ENCODE measurements around the gene PLXNA4.

DNA sequence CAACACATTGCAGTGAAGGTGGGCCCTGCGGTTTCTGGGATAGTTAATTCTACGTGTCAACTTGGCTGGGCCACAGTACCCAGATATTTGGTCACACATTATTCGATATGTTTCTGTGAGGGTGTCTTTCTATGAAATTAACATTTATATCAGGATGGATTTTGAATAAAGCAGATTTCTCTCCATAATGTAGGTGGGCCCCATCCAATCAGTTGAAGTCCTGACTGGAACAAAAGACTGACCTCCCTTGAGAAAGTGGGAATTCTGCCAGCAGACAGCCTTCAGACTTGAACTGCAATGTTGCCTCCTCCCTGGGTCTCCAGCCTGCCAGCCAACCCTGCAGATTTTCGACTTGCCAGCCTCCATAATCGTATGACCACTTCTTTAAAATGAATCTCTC lies 420.6 kb downstream of the PLXNA4 start:
- TF ChIP-seq, protein P1, sequence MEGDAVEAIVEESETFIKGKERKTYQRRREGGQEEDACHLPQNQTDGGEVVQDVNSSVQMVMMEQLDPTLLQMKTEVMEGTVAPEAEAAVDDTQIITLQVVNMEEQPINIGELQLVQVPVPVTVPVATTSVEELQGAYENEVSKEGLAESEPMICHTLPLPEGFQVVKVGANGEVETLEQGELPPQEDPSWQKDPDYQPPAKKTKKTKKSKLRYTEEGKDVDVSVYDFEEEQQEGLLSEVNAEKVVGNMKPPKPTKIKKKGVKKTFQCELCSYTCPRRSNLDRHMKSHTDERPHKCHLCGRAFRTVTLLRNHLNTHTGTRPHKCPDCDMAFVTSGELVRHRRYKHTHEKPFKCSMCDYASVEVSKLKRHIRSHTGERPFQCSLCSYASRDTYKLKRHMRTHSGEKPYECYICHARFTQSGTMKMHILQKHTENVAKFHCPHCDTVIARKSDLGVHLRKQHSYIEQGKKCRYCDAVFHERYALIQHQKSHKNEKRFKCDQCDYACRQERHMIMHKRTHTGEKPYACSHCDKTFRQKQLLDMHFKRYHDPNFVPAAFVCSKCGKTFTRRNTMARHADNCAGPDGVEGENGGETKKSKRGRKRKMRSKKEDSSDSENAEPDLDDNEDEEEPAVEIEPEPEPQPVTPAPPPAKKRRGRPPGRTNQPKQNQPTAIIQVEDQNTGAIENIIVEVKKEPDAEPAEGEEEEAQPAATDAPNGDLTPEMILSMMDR (IDR thresholded peaks at IDR 0.05), result no peak
- TF ChIP-seq POLR2AphosphoS5 (IDR thresholded peaks at IDR 0.05; ENCODE audit: insufficient read depth in 1 of 2, low read depth in 1 of 2) (no peak), POLR2A (IDR thresholded peaks at IDR 0.05) (no peak)

All from vagina (tissue), 2 donors.